HG02938 (cell line): ENCODE results near the gene GALNT12.

ENCODE experiments used
- ATAC-seq: cut with Tn5 transposase; IDR thresholded peaks from one replicate; pipeline ENCODE4 v1.9.1; 2021; ENCODE audit warnings: mild to moderate bottlenecking, moderate library complexity; ENCODE audit not compliant: unreplicated experiment

GALNT12 gene, protein sequence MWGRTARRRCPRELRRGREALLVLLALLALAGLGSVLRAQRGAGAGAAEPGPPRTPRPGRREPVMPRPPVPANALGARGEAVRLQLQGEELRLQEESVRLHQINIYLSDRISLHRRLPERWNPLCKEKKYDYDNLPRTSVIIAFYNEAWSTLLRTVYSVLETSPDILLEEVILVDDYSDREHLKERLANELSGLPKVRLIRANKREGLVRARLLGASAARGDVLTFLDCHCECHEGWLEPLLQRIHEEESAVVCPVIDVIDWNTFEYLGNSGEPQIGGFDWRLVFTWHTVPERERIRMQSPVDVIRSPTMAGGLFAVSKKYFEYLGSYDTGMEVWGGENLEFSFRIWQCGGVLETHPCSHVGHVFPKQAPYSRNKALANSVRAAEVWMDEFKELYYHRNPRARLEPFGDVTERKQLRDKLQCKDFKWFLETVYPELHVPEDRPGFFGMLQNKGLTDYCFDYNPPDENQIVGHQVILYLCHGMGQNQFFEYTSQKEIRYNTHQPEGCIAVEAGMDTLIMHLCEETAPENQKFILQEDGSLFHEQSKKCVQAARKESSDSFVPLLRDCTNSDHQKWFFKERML

DNA sequence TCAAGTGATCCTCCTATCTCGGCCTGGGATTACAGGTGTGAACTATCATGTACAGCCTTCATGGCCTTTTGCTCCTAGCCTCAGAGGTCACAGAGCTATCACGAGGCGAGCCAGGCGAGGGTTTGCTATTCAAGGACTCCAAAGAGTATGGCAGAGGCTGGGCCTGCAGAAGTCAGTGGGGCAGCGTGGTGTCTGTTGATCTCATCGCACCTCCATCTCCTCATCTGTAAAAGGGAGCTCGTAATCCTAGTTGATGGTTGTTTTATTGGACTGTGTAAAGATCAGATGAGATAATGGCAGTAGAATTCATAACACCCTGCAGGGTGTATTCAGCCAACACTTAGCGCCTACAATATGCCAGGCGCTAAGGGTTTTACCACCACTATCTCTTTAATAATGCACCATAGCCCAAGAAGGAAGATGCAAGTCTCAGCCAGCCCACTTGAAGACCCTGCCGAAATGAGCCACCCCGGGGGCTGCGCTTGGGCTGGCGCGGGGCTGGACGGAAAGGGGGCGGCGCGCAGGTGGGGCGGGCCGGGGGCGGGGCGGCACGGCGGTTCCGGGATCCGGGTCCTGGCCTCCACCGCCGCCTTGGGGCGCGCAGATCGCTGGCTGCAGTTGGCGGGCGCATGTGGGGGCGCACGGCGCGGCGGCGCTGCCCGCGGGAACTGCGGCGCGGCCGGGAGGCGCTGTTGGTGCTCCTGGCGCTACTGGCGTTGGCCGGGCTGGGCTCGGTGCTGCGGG, at the start of gene GALNT12:
Gene GALNT12, plus strand, starts transcription at position 601 of the 744 bp plus-strand sequence. Its CDS starts 29 bp downstream, at position 630.
- ATAC-seq = no peak

DNA sequence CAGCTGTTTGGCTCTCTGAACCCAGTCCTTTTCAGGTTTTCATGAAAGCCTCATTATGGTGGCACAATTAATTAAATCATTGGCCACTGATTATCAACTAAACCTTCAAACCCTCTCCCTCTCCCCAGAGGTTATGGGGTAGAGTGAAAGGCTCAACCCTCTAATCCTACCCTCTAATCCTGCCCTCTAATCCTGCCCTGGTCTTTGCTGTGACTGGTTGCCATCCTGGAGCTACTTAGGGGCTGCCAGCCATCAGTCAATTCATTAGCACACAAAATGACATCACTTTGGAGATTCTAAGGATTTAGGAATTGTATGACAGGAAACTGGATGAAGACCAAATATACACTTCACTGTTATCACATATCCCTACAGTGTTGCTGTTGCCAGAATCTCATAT, 47.2 kb upstream of the GALNT12 start:
- ATAC-seq = no peak

GRCh38 chr9:98763986-98764745, 43.3 kb upstream of the GALNT12 start:
- ATAC-seq = no peak

DNA sequence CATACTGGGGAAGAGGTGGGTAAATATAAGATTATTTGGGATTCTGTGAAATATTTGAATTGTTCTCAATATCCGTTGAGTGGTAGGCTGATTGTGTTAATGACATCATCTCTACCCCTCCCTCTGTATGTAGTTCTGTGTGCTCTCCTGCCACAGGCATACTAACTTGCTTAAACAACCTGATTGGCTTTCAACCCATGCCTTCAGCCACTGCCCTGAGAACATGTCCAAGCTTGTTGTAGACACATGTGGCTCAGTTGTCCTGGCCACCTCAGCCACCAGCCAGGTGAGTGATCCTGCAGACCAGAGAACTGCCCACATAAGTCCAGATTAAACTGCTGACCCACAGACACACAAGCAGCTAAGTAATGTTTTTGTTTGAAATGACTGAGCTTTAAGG, 42.2 kb upstream of the GALNT12 start:
- no peak for ATAC-seq

GRCh38 chr9:98766586-98766985, 40.9 kb upstream of the GALNT12 start:
- ATAC-seq = no peak

GRCh38 chr9:98767196-98767595, 40.3 kb upstream of the GALNT12 start:
- ATAC-seq = no peak

DNA sequence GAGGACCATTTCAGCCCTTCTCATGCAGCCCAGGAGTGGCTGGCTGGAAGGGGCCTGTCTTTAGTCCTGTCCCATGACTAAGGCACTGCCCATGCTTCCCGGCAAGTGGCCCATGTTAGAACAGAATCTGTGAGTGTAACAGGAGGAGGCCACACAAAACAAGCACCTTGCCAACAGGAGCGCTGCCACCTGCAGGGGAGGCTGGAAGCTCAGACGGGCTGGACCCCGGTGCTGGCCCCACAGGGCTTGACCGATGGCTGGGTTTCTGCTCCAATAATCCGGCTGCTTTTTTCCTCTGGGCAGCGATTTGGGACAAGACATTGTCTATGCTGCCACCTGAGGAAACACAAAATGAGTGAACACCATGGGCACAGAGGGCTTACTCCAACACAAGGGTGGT, 39.6 kb upstream of the GALNT12 start:
- ATAC-seq = no peak

GRCh38 chr9:98768344-98768743, 39.1 kb upstream of the GALNT12 start:
- ATAC-seq = no peak

GRCh38 chr9:98770717-98771116, 36.8 kb upstream of the GALNT12 start:
- ATAC-seq = no peak

DNA sequence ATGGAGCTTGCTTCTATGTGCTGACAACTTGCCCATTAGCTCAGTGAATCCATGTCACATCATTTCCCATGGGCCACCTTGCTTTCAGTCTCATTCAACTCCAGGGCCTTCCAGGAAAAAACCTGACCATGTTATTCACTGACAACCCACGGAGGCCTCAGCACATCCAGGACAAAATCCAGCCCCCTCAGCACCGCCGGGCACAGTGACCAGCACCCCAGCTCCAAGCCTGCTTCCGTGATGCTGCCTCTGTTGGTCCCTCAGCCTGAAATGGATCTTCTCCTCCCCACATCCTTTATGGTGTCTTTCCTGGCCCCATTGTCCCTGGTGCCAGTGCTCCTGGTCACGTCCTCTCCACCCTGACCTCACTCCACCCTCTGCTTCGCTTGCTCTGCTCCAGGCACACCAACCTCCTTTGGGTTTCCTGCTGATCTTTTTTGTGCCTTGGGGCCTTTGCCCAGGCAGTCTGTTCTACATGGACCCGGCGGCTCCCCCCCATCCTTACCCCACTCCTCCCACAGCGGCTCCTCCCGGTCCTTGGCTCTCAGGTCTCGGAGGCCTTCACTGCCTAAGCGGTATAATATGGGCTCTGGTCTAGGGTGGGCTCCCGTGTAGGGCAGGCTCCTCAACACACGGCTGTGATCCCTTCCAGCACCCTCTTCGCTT, 36.1 kb upstream of the GALNT12 start:
- ATAC-seq = no peak

- ATAC-seq = no peak
Measured at GRCh38 chr9:98772364-98773155, 34.9 kb upstream of the GALNT12 start.

- no peak for ATAC-seq
Measured at GRCh38 chr9:98773721-98774120, 33.7 kb upstream of the GALNT12 start.

- ATAC-seq = no peak
Measured at GRCh38 chr9:98774746-98775145, 32.7 kb upstream of the GALNT12 start.

- ATAC-seq = no peak
Measured at GRCh38 chr9:98775831-98776441, 31.5 kb upstream of the GALNT12 start.

GRCh38 chr9:98777618-98778017, 29.9 kb upstream of the GALNT12 start:
- no peak for ATAC-seq

DNA sequence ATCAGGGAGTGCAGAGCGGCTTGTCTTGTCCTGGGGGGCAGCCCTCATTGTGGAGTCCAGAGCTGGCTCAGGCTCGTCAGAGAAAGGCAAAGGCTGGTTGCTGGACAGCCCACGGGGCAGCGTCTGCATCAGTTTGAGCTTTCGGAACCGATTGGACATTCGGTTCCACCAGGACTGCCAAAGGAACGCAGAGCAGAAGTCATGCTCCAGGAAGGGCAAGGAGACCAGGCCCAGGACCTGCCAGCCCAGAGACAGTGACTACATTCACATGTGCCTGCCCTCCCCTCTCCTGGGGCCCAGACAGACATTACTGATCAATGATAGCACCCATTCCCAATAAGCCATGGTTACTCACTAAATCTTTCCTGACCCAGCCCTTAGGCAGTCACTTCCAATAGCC, 29.2 kb upstream of the GALNT12 start:
- no peak for ATAC-seq

GRCh38 chr9:98778711-98779530, 28.5 kb upstream of the GALNT12 start:
- ATAC-seq = no peak

GRCh38 chr9:98780059-98780749, 27.3 kb upstream of the GALNT12 start:
- no peak for ATAC-seq
